IMR-90 (cell line): Measurements from ENCODE around the gene WDFY1. TPM values are rescaled to one million over a fixed set of nuclear protein-coding genes. Genes with fewer than 3 reads are reported as not detected.

Experiments used
- ATAC-seq: fragments of 200-7000 bp; cut with Tn5 transposase; 2 replicates; pipeline ENCODE4 v1.9.1; 2020; ENCODE audit warnings: low read depth, mild to moderate bottlenecking, moderate library complexity
- BruUV-seq: library from RNA; stranded (reverse); fragments of 400-500 nt; replicated peaks from 2 replicates; lab custom pipeline; 2021; lab: Mats Ljungman, UMichigan
- CTCF ChIA-PET: fragments of 300-600 bp; formaldehyde crosslinking; extraction: SDS; loops from one replicate; lab custom pipeline; 2021; ENCODE audit warnings: antibody characterized with exemption; lab: Yijun Ruan, JAX
- POLR2A ChIA-PET: fragments of 300-600 bp; sonication (Branson Sonifier 250); formaldehyde crosslinking; loops from one replicate; lab custom pipeline; 2022; ENCODE audit warnings: antibody characterized with exemption; ENCODE audit not compliant: unreplicated experiment; lab: Charles Lee
- DNase-seq: peaks from one replicate; pipeline ENCODE4 v3.0.0; 2013
- H2AFZ ChIP-seq: replicated peaks from 2 replicates; pipeline ENCODE3; 2013; ENCODE audit warnings: low read length, mild to moderate bottlenecking; ENCODE audit not compliant: poor library complexity
- H2AK5ac ChIP-seq: 2 replicates; pipeline ENCODE4 v1.6.1; 2013; ENCODE audit warnings: low read depth, low read length, inconsistent platforms
- H2AK9ac ChIP-seq: replicated peaks from 2 replicates; pipeline ENCODE3; 2013; ENCODE audit warnings: mild to moderate bottlenecking, low read depth, low read length, moderate library complexity; ENCODE audit not compliant: poor library complexity
- H2BK120ac ChIP-seq: 2 replicates; pipeline ENCODE4 v1.6.1; 2013; ENCODE audit warnings: low read depth, low read length, inconsistent platforms
- H2BK15ac ChIP-seq: 3 replicates; pipeline ENCODE4 v1.6.1; 2013; ENCODE audit warnings: low read depth, low read length, inconsistent platforms
- H2BK20ac ChIP-seq: 2 replicates; pipeline ENCODE4 v1.6.1; 2013; ENCODE audit warnings: low read depth, mild to moderate bottlenecking, inconsistent platforms, low read length, moderate library complexity
- H2BK5ac ChIP-seq: 2 replicates; pipeline ENCODE4 v1.6.1; 2013; ENCODE audit warnings: mild to moderate bottlenecking, low read depth, low read length, inconsistent platforms; ENCODE audit not compliant: poor library complexity, severe bottlenecking
- H3K14ac ChIP-seq: replicated peaks from 2 replicates; pipeline ENCODE4 v1.6.1; 2013; ENCODE audit warnings: low read depth, low read length, inconsistent platforms
- H3K18ac ChIP-seq: 2 replicates; pipeline ENCODE4 v1.6.1; 2013; ENCODE audit warnings: low read depth, low read length, control low read depth
- H3K23ac ChIP-seq: 2 replicates; pipeline ENCODE4 v1.6.1; 2013; ENCODE audit warnings: low read depth, low read length, inconsistent platforms
- H3K27ac ChIP-seq: 2 replicates; pipeline ENCODE4 v1.5.1; 2013; ENCODE audit warnings: mild to moderate bottlenecking, control low read depth, low read length; ENCODE audit not compliant: insufficient read depth
- H3K27me3 ChIP-seq: 2 replicates; pipeline ENCODE4 v1.6.1; 2013; ENCODE audit warnings: low read length; ENCODE audit not compliant: control insufficient read depth, insufficient read depth
- H3K36me3 ChIP-seq: 2 replicates; pipeline ENCODE4 v1.6.1; 2013; ENCODE audit warnings: low read length, mixed read lengths; ENCODE audit not compliant: control insufficient read depth, insufficient read depth
- H3K4ac ChIP-seq: 2 replicates; pipeline ENCODE4 v1.6.1; 2013; ENCODE audit warnings: low read depth, low read length, inconsistent platforms
- H3K4me1 ChIP-seq: 2 replicates; pipeline ENCODE4 v1.6.1; 2013; ENCODE audit warnings: low read length, mixed read lengths; ENCODE audit not compliant: control insufficient read depth, insufficient read depth
- H3K4me2 ChIP-seq: 2 replicates; pipeline ENCODE4 v1.6.1; 2013; ENCODE audit warnings: low read depth, mild to moderate bottlenecking, control low read depth, low read length, moderate library complexity
- H3K4me3 ChIP-seq: 2 replicates; pipeline ENCODE4 v1.5.1; 2013; ENCODE audit warnings: low read depth, mild to moderate bottlenecking, control low read depth, low read length, moderate library complexity; ENCODE audit not compliant: insufficient read depth
- H3K56ac ChIP-seq: 2 replicates; pipeline ENCODE4 v1.6.1; 2013; ENCODE audit warnings: low read length, inconsistent platforms; ENCODE audit not compliant: insufficient read depth; ENCODE audit errors: extremely low read depth
- H3K79me1 ChIP-seq, 2 experiments: 2 replicates each; pipeline ENCODE4 v1.6.1; 2013; ENCODE audit warnings: low read length in 2 of 2, inconsistent platforms in 1 of 2, low read depth in 1 of 2
- H3K9ac ChIP-seq: 2 replicates; pipeline ENCODE4 v1.6.1; 2013; ENCODE audit warnings: low read depth, low read length, control low read depth
- H3K9me1 ChIP-seq: 2 replicates; pipeline ENCODE4 v1.6.1; 2013; ENCODE audit warnings: low read length, inconsistent platforms; ENCODE audit not compliant: insufficient read depth
- H3K9me3 ChIP-seq: 2 replicates; pipeline ENCODE4 v1.6.1; 2013; ENCODE audit warnings: low read length; ENCODE audit not compliant: control insufficient read depth, insufficient read depth
- H4K20me1 ChIP-seq: 2 replicates; pipeline ENCODE4 v1.6.1; 2013; ENCODE audit warnings: low read length, inconsistent platforms; ENCODE audit not compliant: insufficient read depth
- H4K5ac ChIP-seq: 2 replicates; pipeline ENCODE4 v1.6.1; 2013; ENCODE audit warnings: mild to moderate bottlenecking, low read depth, low read length, control low read depth
- H4K8ac ChIP-seq, 2 experiments: 2 replicates each; pipeline ENCODE4 v1.6.1; 2013; ENCODE audit warnings: low read depth in 2 of 2, low read length in 2 of 2, control low read depth in 1 of 2, inconsistent platforms in 1 of 2
- H4K91ac ChIP-seq: 2 replicates; pipeline ENCODE4 v1.6.1; 2013; ENCODE audit warnings: low read depth, low read length, inconsistent platforms; ENCODE audit not compliant: insufficient read depth
- BHLHE40 ChIP-seq: fragments of 150-350 bp; IDR thresholded peaks from 2 replicates; pipeline ENCODE4 v1.6.1; 2016; ENCODE audit warnings: mild to moderate bottlenecking, low read depth, low read length
- CEBPB ChIP-seq: IDR thresholded peaks from 2 replicates; pipeline ENCODE4 v1.6.1; 2012; ENCODE audit warnings: low read depth, low read length, improper control_type of control experiment
- CHD1 ChIP-seq: IDR thresholded peaks from 2 replicates; pipeline ENCODE4 v1.6.1; 2012; ENCODE audit warnings: low read depth, low read length, improper control_type of control experiment
- FOS ChIP-seq: fragments of 150-350 bp; IDR thresholded peaks from 2 replicates; pipeline ENCODE4 v1.6.1; 2016; ENCODE audit warnings: low read depth, low read length
- MAFK ChIP-seq: IDR thresholded peaks from 2 replicates; pipeline ENCODE4 v1.6.1; 2012; ENCODE audit warnings: low read depth, low read length, improper control_type of control experiment
- MAZ ChIP-seq: IDR thresholded peaks from 2 replicates; pipeline ENCODE4 v1.6.1; 2012; ENCODE audit warnings: low read depth, mild to moderate bottlenecking, low read length, improper control_type of control experiment, moderate library complexity, borderline replicate concordance
- MXI1 ChIP-seq: IDR thresholded peaks from 2 replicates; pipeline ENCODE4 v1.6.1; 2012; ENCODE audit warnings: low read depth, mild to moderate bottlenecking, low read length, moderate library complexity, borderline replicate concordance
- NFE2L2 ChIP-seq: fragments of 150-350 bp; IDR thresholded peaks from 2 replicates; pipeline ENCODE4 v1.6.1; 2016; ENCODE audit warnings: low read depth, mild to moderate bottlenecking, low read length
- POLR2A ChIP-seq: IDR thresholded peaks from 2 replicates; pipeline ENCODE4 v1.6.1; 2012; ENCODE audit warnings: mild to moderate bottlenecking, low read depth, low read length
- RAD21 ChIP-seq: IDR thresholded peaks from 2 replicates; pipeline ENCODE4 v1.6.1; 2012; ENCODE audit warnings: low read length, improper control_type of control experiment
- RCOR1 ChIP-seq: IDR thresholded peaks from 2 replicates; pipeline ENCODE4 v1.6.1; 2012; ENCODE audit warnings: mild to moderate bottlenecking, low read length, improper control_type of control experiment; ENCODE audit not compliant: insufficient replicate concordance
- RFX5 ChIP-seq: IDR thresholded peaks from 2 replicates; pipeline ENCODE4 v1.8.0; 2012; ENCODE audit warnings: low read depth, mild to moderate bottlenecking, low read length, moderate library complexity
- SMC3 ChIP-seq: fragments of 150-350 bp; IDR thresholded peaks from 2 replicates; pipeline ENCODE4 v1.6.1; 2016; ENCODE audit warnings: low read depth, mild to moderate bottlenecking, antibody characterized with exemption, low read length, moderate library complexity
- USF2 ChIP-seq: fragments of 150-350 bp; IDR thresholded peaks from 2 replicates; pipeline ENCODE4 v1.6.1; 2017; ENCODE audit warnings: mild to moderate bottlenecking, antibody characterized with exemption, low read length, low read depth
- WGBS, 2 experiments: methylation state at CpG; one replicate each; pipeline versions ENCODE4 v1.1.5 to v1.1.7; 2013; ENCODE audit warnings: missing lambda C conversion rate in 2 of 2; ENCODE audit not compliant: insufficient read length in 1 of 2; ENCODE audit errors: extremely low coverage in 2 of 2; 5-methylcytosine and 5-hydroxymethylcytosine counted together
- dilution Hi-C: fragments of 300-500 bp; cut with HindIII; formaldehyde crosslinking; loops from one replicate; pipeline ENCODE4 v1.14.3; 2018; ENCODE audit warnings: low sequenced_read_pairs; ENCODE audit not compliant: unreplicated experiment
- in situ Hi-C: fragments of 300-500 bp; cut with MboI; formaldehyde crosslinking; loops from 3 replicates; pipeline ENCODE4 v1.14.3; 2019; ENCODE audit warnings: low sequenced_read_pairs, inconsistent platforms, mixed read lengths
- intact Hi-C: fragments of 100-400 bp; cut with micrococcal nuclease; formaldehyde crosslinking; loops from 2 replicates; pipeline ENCODE4 v1.10.0; 2022
- polyA plus RNA-seq, 3 experiments: library from polyadenylated mRNA; depleted of rRNA; stranded (reverse); fragments of >200 nt; gene quantifications; 2 replicates each; pipeline ENCODE4 v1.2.3, GENCODE V29; 2012; ENCODE audit warnings: low replicate concordance in 1 of 3
- total RNA-seq: library from RNA; depleted of rRNA; stranded (reverse); fragments of >200 nt; gene quantifications from 2 replicates; pipeline ENCODE4 v1.2.3, GENCODE V29; 2012
- TF ChIP-seq, protein P1 (sequence below): conservative IDR thresholded peaks from 2 replicates; pipeline ENCODE4 v1.5.1; 2012; ENCODE audit warnings: mild to moderate bottlenecking, low read depth, low read length, improper control_type of control experiment

WDFY1 gene
- total and polyA plus RNA-seq, 2 of the 4 experiments (the other 2 are of a cell fraction): 35.6 to 93.6 TPM

DNA sequence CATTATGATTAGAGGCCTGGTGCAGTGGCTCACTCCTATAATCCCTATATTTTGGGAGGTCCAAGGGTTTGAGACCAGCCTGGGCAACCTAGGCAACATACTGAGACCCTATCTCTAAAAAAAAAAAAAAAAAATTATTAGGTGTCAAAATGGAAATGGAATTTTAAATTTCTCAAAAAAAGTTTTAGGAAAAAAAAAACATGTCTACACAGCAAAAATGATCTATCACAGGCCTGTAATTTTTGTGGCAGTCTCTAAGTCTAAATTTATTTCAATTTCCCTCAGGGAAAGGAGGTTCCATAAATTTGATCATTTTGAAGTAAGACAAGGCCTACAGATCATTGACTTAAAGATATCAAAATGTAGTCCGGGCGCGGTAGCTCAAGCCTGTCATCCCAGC, 28.5 kb upstream of the WDFY1 start:
- no peak overlapping the region for H3K9ac ChIP-seq
- no peak overlapping the region for H4K8ac ChIP-seq
- no peak overlapping the region for H2BK5ac ChIP-seq
- WGBS, 2 experiments: no CpG with 5 or more reads among the region's 3 CpGs
- no peak overlapping the region for H3K23ac ChIP-seq
- H2BK20ac ChIP-seq: no peak overlapping the region
- in situ Hi-C loops (no loop called here), intact Hi-C loops (loop anchor here (5.0 kb wide), 2 partner anchors 394 to 804 kb away; no protein-coding TSS in a partner anchor), dilution Hi-C loops (no loop called here)
- no peak overlapping the region for H2AFZ ChIP-seq
- CTCF ChIA-PET: no interaction called here
- H3K14ac ChIP-seq: no peak overlapping the region
- H4K20me1 ChIP-seq: no peaks in the 10 kb centered on the region
- no peaks in the 10 kb centered on the region for H3K9me3 ChIP-seq
- H3K4ac ChIP-seq: no peak overlapping the region
- H2AK9ac ChIP-seq: no peak overlapping the region
- H3K36me3 ChIP-seq: peaks cover 2% of the 10 kb centered on the region; the same call in 1 of the 2 replicates
- BruUV-seq: no TSS peak
- H2BK15ac ChIP-seq: no peak overlapping the region
- no peak overlapping the region for H3K4me3 ChIP-seq
- POLR2A ChIA-PET: no interaction called here
- H3K27me3 ChIP-seq: no peaks in the 10 kb centered on the region
- no peak overlapping the region for H3K27ac ChIP-seq
- H4K5ac ChIP-seq: no peak overlapping the region
- DNase-seq: no peak
- no peak overlapping the region for H4K91ac ChIP-seq
- TF ChIP-seq MXI1 (no peak), CHD1 (no peak), RCOR1 (no peak), MAFK (no peak), USF2 (no peak), SMC3 (no peak), CEBPB (no peak), MAZ (no peak), POLR2A (no peak), RAD21 (no peak), RFX5 (no peak), NFE2L2 (no peak), BHLHE40 (no peak), FOS (no peak)
- TF ChIP-seq, protein P1, sequence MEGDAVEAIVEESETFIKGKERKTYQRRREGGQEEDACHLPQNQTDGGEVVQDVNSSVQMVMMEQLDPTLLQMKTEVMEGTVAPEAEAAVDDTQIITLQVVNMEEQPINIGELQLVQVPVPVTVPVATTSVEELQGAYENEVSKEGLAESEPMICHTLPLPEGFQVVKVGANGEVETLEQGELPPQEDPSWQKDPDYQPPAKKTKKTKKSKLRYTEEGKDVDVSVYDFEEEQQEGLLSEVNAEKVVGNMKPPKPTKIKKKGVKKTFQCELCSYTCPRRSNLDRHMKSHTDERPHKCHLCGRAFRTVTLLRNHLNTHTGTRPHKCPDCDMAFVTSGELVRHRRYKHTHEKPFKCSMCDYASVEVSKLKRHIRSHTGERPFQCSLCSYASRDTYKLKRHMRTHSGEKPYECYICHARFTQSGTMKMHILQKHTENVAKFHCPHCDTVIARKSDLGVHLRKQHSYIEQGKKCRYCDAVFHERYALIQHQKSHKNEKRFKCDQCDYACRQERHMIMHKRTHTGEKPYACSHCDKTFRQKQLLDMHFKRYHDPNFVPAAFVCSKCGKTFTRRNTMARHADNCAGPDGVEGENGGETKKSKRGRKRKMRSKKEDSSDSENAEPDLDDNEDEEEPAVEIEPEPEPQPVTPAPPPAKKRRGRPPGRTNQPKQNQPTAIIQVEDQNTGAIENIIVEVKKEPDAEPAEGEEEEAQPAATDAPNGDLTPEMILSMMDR: no peak
- H3K4me1 ChIP-seq: no peaks in the 10 kb centered on the region
- H3K79me1 ChIP-seq: no peaks in the 10 kb centered on the region
- ATAC-seq: no peak
- H2BK120ac ChIP-seq: no peak overlapping the region
- no peak overlapping the region for H3K18ac ChIP-seq
- H3K56ac ChIP-seq: no peak overlapping the region
- no peak overlapping the region for H2AK5ac ChIP-seq
- H3K4me2 ChIP-seq: no peak overlapping the region
- H3K9me1 ChIP-seq: peaks cover 5% of the 10 kb centered on the region; the same call in 1 of the 2 replicates
